ENCODE results near the gene SDHB.

GRCh38 chr1:17004466-17005364 lies 49.1 kb downstream of the SDHB start:
- TF ChIP-seq CTCF (conservative IDR thresholded peaks at IDR 0.05 in 1 of 2, IDR thresholded peaks at IDR 0.05 in 1 of 2; ENCODE audit: extremely low read depth in 1 of 2, insufficient read depth in 1 of 2, low read depth in 1 of 2, low read length in 2 of 2): no peak
- no peak for TF ChIP-seq EZH2 (IDR thresholded peaks at IDR 0.05; ENCODE audit: borderline replicate concordance, low read length)
